HG02973 (cell line): ENCODE results near the gene CDH13.

Source experiments
- ATAC-seq: cut with Tn5 transposase; IDR thresholded peaks from one replicate; pipeline ENCODE4 v1.9.1; 2021; ENCODE audit warnings: moderate library complexity; ENCODE audit not compliant: unreplicated experiment

The CDH13 gene

DNA sequence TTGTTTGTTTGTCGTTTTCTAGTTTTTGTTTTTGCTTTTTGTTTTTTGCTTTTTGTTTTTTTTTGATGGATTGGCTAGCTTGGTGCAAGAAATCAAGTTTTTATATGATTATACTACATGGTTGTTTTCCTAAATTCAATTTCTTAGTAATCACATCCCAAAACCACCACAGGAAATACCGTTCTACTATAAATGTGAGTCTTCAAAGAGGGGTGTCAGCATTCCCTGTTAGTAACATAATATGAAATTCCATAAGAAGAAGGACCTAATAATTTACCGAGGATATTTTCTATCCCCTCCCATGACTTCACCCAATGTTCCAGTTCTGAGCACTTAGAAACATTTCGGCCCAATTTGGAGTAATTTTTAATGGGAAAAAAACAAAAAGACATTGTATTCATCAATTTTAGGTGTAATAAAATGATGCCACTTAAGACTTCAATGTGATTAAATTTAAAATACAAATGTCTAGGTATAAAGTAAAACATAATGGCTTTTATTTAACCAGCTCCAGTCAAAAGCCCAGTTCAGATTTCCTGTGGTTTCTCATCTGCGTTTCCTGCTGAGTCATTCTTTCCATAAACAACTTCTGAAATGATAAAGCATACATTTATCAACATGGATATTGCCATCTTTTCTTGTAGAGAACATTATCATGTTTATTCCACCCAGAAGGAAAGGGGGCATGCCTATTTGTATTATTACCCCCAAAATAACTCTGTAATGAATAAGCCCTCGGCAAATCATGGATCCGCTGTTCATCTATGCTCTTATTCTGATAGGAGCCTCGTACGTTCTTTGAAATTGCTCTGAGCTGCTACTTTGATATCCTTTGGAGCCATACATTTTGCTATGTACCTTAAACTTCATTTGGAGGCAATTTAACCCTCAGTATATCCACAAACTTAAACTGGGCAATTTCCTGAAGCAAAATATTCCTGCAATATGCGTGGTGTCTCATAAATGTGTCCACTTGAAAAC lies 1209.1 kb downstream of the CDH13 start:
- no peak for ATAC-seq

- no peak for ATAC-seq
Observed at GRCh38 chr16:83837566-83837965, 1210.8 kb downstream of the CDH13 start.

DNA sequence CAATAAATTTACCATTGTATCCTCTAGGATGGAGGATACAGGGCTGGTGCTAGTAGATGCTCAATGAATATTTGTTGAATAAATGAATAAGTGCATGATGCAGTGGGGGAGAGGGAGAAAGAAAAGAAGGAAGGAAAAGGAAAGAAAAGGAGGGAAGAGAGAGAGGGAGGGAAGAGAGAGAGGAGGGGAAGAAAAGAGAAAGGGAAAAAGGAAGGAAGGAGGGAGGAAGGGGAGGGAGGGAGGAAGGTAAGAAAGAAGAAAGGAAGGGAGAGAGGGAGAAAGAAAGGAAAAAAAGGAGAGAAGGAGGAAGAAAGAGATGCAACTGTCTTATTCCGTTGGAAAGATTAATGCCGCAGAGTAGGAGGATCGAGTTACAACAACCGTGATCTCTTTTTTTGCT lies 1211.4 kb downstream of the CDH13 start:
- ATAC-seq: no peak

GRCh38 chr16:83839561-83839960 lies 1212.8 kb downstream of the CDH13 start:
- no peak for ATAC-seq

GRCh38 chr16:83840060-83840617 lies 1213.4 kb downstream of the CDH13 start:
- ATAC-seq: no peak

- ATAC-seq: no peak
Observed at GRCh38 chr16:83842291-83842690, 1215.5 kb downstream of the CDH13 start.

GRCh38 chr16:83842756-83843507 lies 1216.2 kb downstream of the CDH13 start:
- ATAC-seq: no peak

DNA sequence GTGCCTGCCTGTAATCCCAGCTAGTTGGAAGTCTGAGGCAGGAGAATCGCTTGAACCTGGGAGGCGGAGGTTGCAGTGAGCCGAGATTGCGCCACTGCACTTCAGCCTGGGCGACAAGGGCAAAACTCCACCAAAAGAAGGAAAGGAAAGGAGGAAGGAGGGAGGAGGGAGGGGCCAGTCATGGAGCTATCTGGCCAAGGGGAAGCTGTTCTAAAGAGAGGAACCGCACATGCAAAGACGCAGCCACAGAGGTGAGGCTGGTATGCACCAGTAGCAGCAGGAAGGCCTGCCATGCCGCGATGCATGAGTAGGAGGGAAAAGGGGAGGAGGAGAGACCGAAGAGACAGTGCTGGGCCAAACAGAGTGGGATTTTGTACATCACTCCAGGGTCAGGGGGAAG lies 1216.9 kb downstream of the CDH13 start:
- ATAC-seq: no peak

DNA sequence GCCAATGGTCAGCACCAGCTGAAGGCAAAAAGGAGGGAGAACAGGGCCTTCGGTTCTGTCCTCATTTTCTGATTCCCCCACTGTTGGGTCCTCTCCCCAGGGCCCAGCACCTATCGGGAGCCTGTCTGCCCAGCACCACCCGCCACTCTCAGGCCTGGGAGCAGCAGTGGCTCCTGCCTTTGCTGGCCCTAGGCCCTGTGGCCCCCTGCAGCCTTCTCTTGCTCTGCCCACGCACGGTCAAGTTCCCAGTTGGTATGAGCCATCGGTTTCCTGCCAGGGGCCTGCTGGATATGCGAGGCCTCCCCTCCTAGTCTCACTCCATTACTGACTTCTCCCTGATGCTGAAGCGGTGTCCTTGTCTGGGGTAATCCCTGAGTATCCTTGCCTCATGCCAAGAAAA lies 1218.5 kb downstream of the CDH13 start:
- no peak for ATAC-seq

DNA sequence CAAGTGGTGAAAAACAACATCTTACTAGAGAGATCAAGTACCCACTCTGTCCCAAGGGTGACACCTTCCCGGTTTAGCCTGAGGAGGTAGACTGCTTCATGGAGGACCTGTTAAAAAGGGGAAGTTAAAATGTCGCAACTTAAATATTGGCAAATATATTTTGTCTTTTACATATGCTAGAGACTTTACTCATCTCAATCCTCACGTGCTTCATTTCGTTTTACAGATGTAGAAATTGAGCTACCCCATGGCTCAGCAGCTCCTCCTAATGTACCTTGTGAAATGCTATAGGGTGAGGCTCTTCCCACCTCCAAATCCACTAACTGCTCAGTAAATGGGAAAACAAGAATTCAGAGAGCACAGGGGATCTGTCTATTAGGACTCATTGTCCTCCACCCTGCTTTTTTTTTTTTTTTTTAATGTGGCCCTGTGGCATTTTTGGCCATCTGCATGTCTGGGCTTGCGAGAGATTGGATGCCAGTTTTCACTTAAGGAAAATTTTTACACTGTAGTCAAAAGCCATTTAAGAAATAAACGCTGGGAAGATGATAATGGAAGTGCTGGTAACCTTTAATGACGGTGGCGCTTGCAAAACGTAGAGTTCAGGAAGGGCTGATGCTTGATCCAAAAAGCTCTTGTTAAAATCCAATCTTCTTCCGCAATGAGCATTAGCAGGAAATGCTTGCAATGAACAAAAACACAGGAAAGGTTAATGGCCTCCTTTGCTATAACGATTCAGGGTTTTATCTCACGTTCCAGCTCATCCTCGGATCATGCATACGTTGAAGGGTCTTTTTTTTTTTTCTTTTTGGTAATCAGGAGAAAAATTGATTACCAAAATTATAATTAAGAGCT lies 1220.8 kb downstream of the CDH13 start:
- ATAC-seq: no peak

- ATAC-seq: no peak
Observed at GRCh38 chr16:83849421-83849820, 1222.7 kb downstream of the CDH13 start.
